SK-N-SH (cell line): ENCODE results near the gene GALNT14. TPM values are rescaled to one million over a fixed set of nuclear protein-coding genes. Genes with fewer than 3 reads are reported as not detected.

ENCODE experiments used
- CTCF ChIA-PET: fragments of 300-600, 350-600 bp; formaldehyde crosslinking; extraction: SDS; loops from one replicate; lab custom pipeline; 2021; lab: Yijun Ruan, JAX
- POLR2A ChIA-PET: fragments of 350-600 bp; sonication (Branson Sonifier 250); formaldehyde crosslinking; extraction: SDS; loops from one replicate; lab custom pipeline; 2020; ENCODE audit warnings: antibody characterized with exemption, inconsistent platforms; lab: Yijun Ruan, JAX
- DNase-seq: peaks from one replicate; pipeline ENCODE4 v3.0.0; 2012
- H2AFZ ChIP-seq: fragments of 200-600 bp; sonication (generic); 2 replicates; pipeline ENCODE4 v1.8.1; 2016; ENCODE audit warnings: antibody characterized with exemption, mild to moderate bottlenecking, low read depth
- H3F3A ChIP-seq: fragments of 200-600 bp; sonication (generic); replicated peaks from 2 replicates; pipeline ENCODE3; 2016; ENCODE audit warnings: antibody characterized with exemption, mild to moderate bottlenecking; ENCODE audit not compliant: insufficient read depth
- H3K27ac ChIP-seq, 2 experiments: fragments of 200-500 bp in 1 of 2; fragments of 200-600 bp in 1 of 2; sonication (Bioruptor generic) in 1 of 2; sonication (generic), shearing (Covaris generic) in 1 of 2; 2 replicates each; pipeline versions ENCODE4 v1.5.1 to v1.6.1; 2014 to 2016; ENCODE audit warnings: low read depth in 2 of 2, inconsistent platforms in 1 of 2, low read length in 1 of 2, mild to moderate bottlenecking in 1 of 2, mixed read lengths in 1 of 2
- H3K27me3 ChIP-seq: fragments of 200-600 bp; sonication (generic), shearing (Covaris generic); 2 replicates; pipeline ENCODE4 v1.6.1; 2016; ENCODE audit warnings: mixed run types; ENCODE audit not compliant: insufficient read depth
- H3K36me3 ChIP-seq, 2 experiments: fragments of 200-500 bp in 1 of 2; fragments of 200-600 bp in 1 of 2; sonication (Bioruptor generic) in 1 of 2; sonication (generic) in 1 of 2; replicated peaks in 1 of 2; 2 replicates each; pipeline versions ENCODE3 to v1.5.1; 2014 to 2016; ENCODE audit warnings: low read length in 1 of 2, mild to moderate bottlenecking in 1 of 2; ENCODE audit not compliant: insufficient read depth in 2 of 2, control insufficient read depth in 1 of 2
- H3K4me1 ChIP-seq, 2 experiments: fragments of 200-500 bp in 1 of 2; fragments of 200-600 bp in 1 of 2; sonication (Bioruptor generic) in 1 of 2; sonication (generic), shearing (Covaris generic) in 1 of 2; 2 replicates each; pipeline versions ENCODE4 v1.5.1 to v1.6.1; 2014 to 2016; ENCODE audit warnings: low read depth in 1 of 2, low read length in 1 of 2, mixed run types in 1 of 2; ENCODE audit not compliant: insufficient read depth in 2 of 2, control insufficient read depth in 1 of 2
- H3K4me2 ChIP-seq: fragments of 200-600 bp; sonication (generic), shearing (Covaris generic); 2 replicates; pipeline ENCODE4 v1.6.1; 2017; ENCODE audit warnings: mixed run types
- H3K4me3 ChIP-seq, 2 experiments: fragments of 200-500 bp in 1 of 2; fragments of 200-600 bp in 1 of 2; sonication (Bioruptor generic) in 1 of 2; sonication (generic), shearing (Covaris generic) in 1 of 2; 2 replicates each; pipeline versions ENCODE4 v1.5.1 to v1.8.1; 2014 to 2016; ENCODE audit warnings: low read depth in 2 of 2, inconsistent platforms in 1 of 2, low read length in 1 of 2, mild to moderate bottlenecking in 1 of 2, mixed read lengths in 1 of 2, moderate library complexity in 1 of 2
- H3K79me2 ChIP-seq: fragments of 200-600 bp; sonication (generic); 2 replicates; pipeline ENCODE4 v1.8.1; 2017; ENCODE audit warnings: mild to moderate bottlenecking; ENCODE audit not compliant: insufficient read depth
- H3K9ac ChIP-seq: fragments of 200-600 bp; sonication (generic); 2 replicates; pipeline ENCODE4 v1.6.1; 2017; ENCODE audit warnings: mixed run types
- H3K9me2 ChIP-seq: fragments of 200-600 bp; sonication (generic); 2 replicates; pipeline ENCODE4 v1.6.1; 2017; ENCODE audit warnings: mixed run types
- H3K9me3 ChIP-seq: fragments of 200-600 bp; sonication (generic); 2 replicates; pipeline ENCODE4 v1.6.1; 2017; ENCODE audit warnings: mixed run types, mild to moderate bottlenecking, moderate library complexity
- H4K20me1 ChIP-seq: fragments of 200-600 bp; sonication (generic); 2 replicates; pipeline ENCODE4 v1.6.1; 2017; ENCODE audit warnings: mild to moderate bottlenecking, mixed run types; ENCODE audit not compliant: insufficient read depth
- CHD2 ChIP-seq: fragments of 150-350 bp; IDR thresholded peaks from 2 replicates; pipeline ENCODE4 v1.6.1; 2018; ENCODE audit warnings: low read length; ENCODE audit not compliant: partially characterized antibody
- ELF1 ChIP-seq: IDR thresholded peaks from 2 replicates; pipeline ENCODE4 v1.4.0; 2012
- EP300 ChIP-seq, 2 experiments: IDR thresholded peaks; 2 replicates each; pipeline versions ENCODE4 v1.4.0 to v1.6.1; 2012; ENCODE audit warnings: borderline replicate concordance in 1 of 2, low read depth in 1 of 2, low read length in 1 of 2
- GABPA ChIP-seq: IDR thresholded peaks from 2 replicates; pipeline ENCODE4 v1.4.0; 2012; ENCODE audit warnings: low read depth, mild to moderate bottlenecking
- POLR2AphosphoS5 ChIP-seq: IDR thresholded peaks from 2 replicates; pipeline ENCODE4 v1.6.1; 2012; ENCODE audit warnings: low read depth, low read length
- RAD21 ChIP-seq: IDR thresholded peaks from 2 replicates; pipeline ENCODE4 v1.6.1; 2012; ENCODE audit warnings: mild to moderate bottlenecking, low read length
- RCOR1 ChIP-seq: fragments of 150-350 bp; IDR thresholded peaks from 2 replicates; pipeline ENCODE4 v1.6.1; 2017; ENCODE audit warnings: antibody characterized with exemption, low read length
- RFX5 ChIP-seq: IDR thresholded peaks from 2 replicates; pipeline ENCODE4 v1.6.1; 2012; ENCODE audit warnings: mild to moderate bottlenecking, improper control_type of control experiment, low read length
- RXRA ChIP-seq: IDR thresholded peaks from 2 replicates; pipeline ENCODE4 v1.4.0; 2012; ENCODE audit warnings: low read depth, mild to moderate bottlenecking, borderline replicate concordance
- TAF1 ChIP-seq: IDR thresholded peaks from 2 replicates; pipeline ENCODE4 v1.6.1; 2012; ENCODE audit warnings: low read depth, mild to moderate bottlenecking, low read length, moderate library complexity, borderline replicate concordance
- WGBS: methylation state at CpG from one replicate; pipeline ENCODE4 v1.1.6; 2017; ENCODE audit warnings: low lambda C conversion rate; 5-methylcytosine and 5-hydroxymethylcytosine counted together
- polyA plus RNA-seq, 3 experiments: library from polyadenylated mRNA; depleted of rRNA; stranded (reverse); fragments of >200 nt; gene quantifications; 2 replicates each; pipeline ENCODE4 v1.2.3, GENCODE V29; 2012
- TF ChIP-seq, protein P1 (sequence below): IDR thresholded peaks from 2 replicates; pipeline ENCODE4 v1.4.0; 2012; ENCODE audit warnings: low read depth, borderline replicate concordance
- TF ChIP-seq, protein P2 (sequence below): IDR thresholded peaks from 2 replicates; pipeline ENCODE4; 2012

GALNT14 gene
- polyA plus RNA-seq, 1 of the 3 experiments (the other 2 are of a cell fraction) = 1.6 TPM

DNA sequence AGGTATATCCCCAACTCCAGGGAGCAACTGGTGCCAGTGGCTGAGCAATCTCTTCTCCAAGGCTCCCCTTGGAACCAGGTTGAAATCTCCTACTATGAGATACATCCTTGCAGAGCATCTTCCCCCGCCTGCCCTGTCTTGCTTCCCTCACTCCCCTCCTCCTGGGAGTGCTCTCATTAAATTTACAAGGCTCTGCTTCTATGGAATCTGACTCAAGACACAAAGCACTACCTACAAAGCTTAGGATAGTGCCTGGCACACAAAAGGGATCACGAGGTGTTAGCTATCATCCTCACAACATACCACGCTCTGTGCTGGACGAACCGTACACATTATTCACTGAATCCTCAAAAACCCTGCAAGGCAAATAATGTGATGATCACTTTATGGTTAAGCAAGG, 121.6 kb downstream of the GALNT14 start:
- Histone ChIP-seq H3K4me3 (no peak overlapping the region), H2AFZ (no peak overlapping the region), H3K9me3 (no peaks in the 10 kb centered on the region), H3K9ac (no peak overlapping the region), H3K4me1 (peaks cover 0 to 36% of the 10 kb centered on the region in 2 experiments; a peak in 2 of 4 replicates), H3K79me2 (no peaks in the 10 kb centered on the region), H3K36me3 (no peaks in the 10 kb centered on the region), H4K20me1 (no peaks in the 10 kb centered on the region), H3K4me2 (no peak overlapping the region)
- POLR2A ChIA-PET = no interaction called here
- CTCF ChIA-PET = interaction anchor here (1.5 kb wide), 1 partner anchor 13 kb away, joined by 3 read pairs; no protein-coding TSS in a partner anchor
- 50% methylated on average over 5 of the region's 5 CpGs for WGBS
- no peak for DNase-seq
- no peak for TF ChIP-seq GABPA
- TF ChIP-seq, all 33 proteins: peak for 0
- H3K27me3 ChIP-seq = no peaks in the 10 kb centered on the region
- H3F3A ChIP-seq = no peaks in the 10 kb centered on the region
- H3K9me2 ChIP-seq = no peaks in the 10 kb centered on the region
- H3K27ac ChIP-seq = no peak overlapping the region

DNA sequence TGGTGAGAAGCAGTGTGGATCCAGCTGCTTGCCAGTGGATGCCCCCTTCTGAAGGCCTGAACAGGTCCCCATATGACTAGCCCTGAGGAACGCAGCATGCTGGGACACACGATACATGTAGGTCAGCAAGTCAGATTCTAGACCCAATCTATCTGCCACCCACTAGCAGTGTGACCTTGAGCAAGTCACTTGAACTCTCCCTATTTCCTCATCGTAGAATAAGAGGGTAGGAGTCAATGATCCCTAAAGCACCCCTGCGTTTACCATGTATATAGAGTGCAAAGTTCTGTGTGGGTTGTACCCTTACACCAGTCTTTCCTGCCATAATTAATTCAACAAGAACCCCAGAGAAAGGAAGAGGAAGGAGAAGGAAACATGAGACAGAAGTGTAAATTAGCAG, 123.7 kb downstream of the GALNT14 start:
- POLR2A ChIA-PET = no interaction called here
- 42% methylated on average over 4 of the region's 4 CpGs for WGBS

More for the DNA sequence above, 123.7 kb downstream of the GALNT14 start:
- H3K4me2 ChIP-seq = no peak overlapping the region
- no peak for DNase-seq
- H2AFZ ChIP-seq = no peak overlapping the region
- peaks cover 0 to 27% of the 10 kb centered on the region in 2 experiments; a peak in 2 of 4 replicates for H3K4me1 ChIP-seq
- no peaks in the 10 kb centered on the region for H3K9me3 ChIP-seq
- TF ChIP-seq, protein P1, sequence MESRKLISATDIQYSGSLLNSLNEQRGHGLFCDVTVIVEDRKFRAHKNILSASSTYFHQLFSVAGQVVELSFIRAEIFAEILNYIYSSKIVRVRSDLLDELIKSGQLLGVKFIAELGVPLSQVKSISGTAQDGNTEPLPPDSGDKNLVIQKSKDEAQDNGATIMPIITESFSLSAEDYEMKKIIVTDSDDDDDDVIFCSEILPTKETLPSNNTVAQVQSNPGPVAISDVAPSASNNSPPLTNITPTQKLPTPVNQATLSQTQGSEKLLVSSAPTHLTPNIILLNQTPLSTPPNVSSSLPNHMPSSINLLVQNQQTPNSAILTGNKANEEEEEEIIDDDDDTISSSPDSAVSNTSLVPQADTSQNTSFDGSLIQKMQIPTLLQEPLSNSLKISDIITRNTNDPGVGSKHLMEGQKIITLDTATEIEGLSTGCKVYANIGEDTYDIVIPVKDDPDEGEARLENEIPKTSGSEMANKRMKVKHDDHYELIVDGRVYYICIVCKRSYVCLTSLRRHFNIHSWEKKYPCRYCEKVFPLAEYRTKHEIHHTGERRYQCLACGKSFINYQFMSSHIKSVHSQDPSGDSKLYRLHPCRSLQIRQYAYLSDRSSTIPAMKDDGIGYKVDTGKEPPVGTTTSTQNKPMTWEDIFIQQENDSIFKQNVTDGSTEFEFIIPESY = no peak
- TF ChIP-seq RXRA (no peak), CHD2 (no peak), RFX5 (no peak), POLR2AphosphoS5 (no peak), RAD21 (no peak), ELF1 (no peak), TAF1 (no peak), RCOR1 (no peak), GABPA (no peak), EP300 (IDR thresholded peaks at IDR 0.05; ENCODE audit: borderline replicate concordance in 1 of 2, low read depth in 1 of 2, low read length in 1 of 2) (no peak)
- TF ChIP-seq, protein P2, sequence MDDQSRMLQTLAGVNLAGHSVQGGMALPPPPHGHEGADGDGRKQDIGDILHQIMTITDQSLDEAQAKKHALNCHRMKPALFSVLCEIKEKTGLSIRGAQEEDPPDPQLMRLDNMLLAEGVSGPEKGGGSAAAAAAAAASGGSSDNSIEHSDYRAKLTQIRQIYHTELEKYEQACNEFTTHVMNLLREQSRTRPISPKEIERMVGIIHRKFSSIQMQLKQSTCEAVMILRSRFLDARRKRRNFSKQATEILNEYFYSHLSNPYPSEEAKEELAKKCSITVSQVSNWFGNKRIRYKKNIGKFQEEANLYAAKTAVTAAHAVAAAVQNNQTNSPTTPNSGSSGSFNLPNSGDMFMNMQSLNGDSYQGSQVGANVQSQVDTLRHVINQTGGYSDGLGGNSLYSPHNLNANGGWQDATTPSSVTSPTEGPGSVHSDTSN = no peak
- H3K27ac ChIP-seq = no peak overlapping the region
- H3K4me3 ChIP-seq = no peak overlapping the region
- H4K20me1 ChIP-seq = no peaks in the 10 kb centered on the region
- H3F3A ChIP-seq = no peaks in the 10 kb centered on the region
- no peaks in the 10 kb centered on the region for H3K27me3 ChIP-seq
- H3K36me3 ChIP-seq = no peaks in the 10 kb centered on the region
- H3K9ac ChIP-seq = no peak overlapping the region
- no peaks in the 10 kb centered on the region for H3K79me2 ChIP-seq
- CTCF ChIA-PET = interaction anchor here (0.5 to 0.9 kb wide), 2 partner anchors 20 to 124 kb away, joined by 3 read pairs; partner anchors contain the start of gene GALNT14
- no peaks in the 10 kb centered on the region for H3K9me2 ChIP-seq
